SK-N-SH treated with all-trans-retinoic acid at 6 μM for 48 hours (cell line): ENCODE data around the gene CHID1.

ENCODE experiments used
- ATAC-seq: fragments of 200-7000 bp; cut with Tn5 transposase; 3 replicates; pipeline ENCODE4 v1.9.1; 2020; ENCODE audit warnings: mild to moderate bottlenecking, moderate library complexity
- BACH2 ChIP-seq: fragments of 250-450 bp; sonication (Bioruptor Pico); IDR thresholded peaks from 2 replicates; pipeline ENCODE4 v1.9.0; 2021; ENCODE audit warnings: mild to moderate bottlenecking, borderline replicate concordance
- GLIS3 ChIP-seq: fragments of 250-450 bp; sonication (Bioruptor Pico); IDR thresholded peaks from 2 replicates; pipeline ENCODE4 v1.5.0; 2020; ENCODE audit warnings: mild to moderate bottlenecking, moderate library complexity
- ISL1 ChIP-seq: fragments of 250-450 bp; sonication (Bioruptor Pico); IDR thresholded peaks from 2 replicates; pipeline ENCODE4 v2.1.2; 2022; ENCODE audit warnings: mild to moderate bottlenecking, moderate library complexity
- OSR1 ChIP-seq: fragments of 250-450 bp; sonication (Bioruptor Pico); IDR thresholded peaks from 2 replicates; pipeline ENCODE4 v1.8.0; 2022; ENCODE audit warnings: moderate library complexity, mild to moderate bottlenecking, inconsistent platforms
- RARB ChIP-seq: fragments of 250-450 bp; sonication (Bioruptor Pico); IDR thresholded peaks from 2 replicates; pipeline ENCODE4 v1.8.0; 2021; ENCODE audit warnings: mild to moderate bottlenecking, moderate library complexity
- SNAI2 ChIP-seq: fragments of 250-450 bp; sonication (Bioruptor Pico); IDR thresholded peaks from 2 replicates; pipeline ENCODE4 v1.5.0; 2020; ENCODE audit warnings: mild to moderate bottlenecking, moderate library complexity
- TCF4 ChIP-seq: fragments of 250-450 bp; sonication (Bioruptor Pico); IDR thresholded peaks from 2 replicates; pipeline ENCODE4 v1.8.0; 2021; ENCODE audit warnings: mild to moderate bottlenecking, moderate library complexity, borderline replicate concordance
- TOX ChIP-seq: fragments of 250-450 bp; sonication (Bioruptor Pico); IDR thresholded peaks from 2 replicates; pipeline ENCODE4 v1.8.0; 2021; ENCODE audit warnings: mild to moderate bottlenecking, moderate library complexity, borderline replicate concordance
- ZFP3 ChIP-seq: fragments of 250-450 bp; sonication (Bioruptor Pico); IDR thresholded peaks from 2 replicates; pipeline ENCODE4 v1.5.0; 2020; ENCODE audit warnings: mild to moderate bottlenecking, moderate library complexity
- ZFP30 ChIP-seq: fragments of 450-650 bp; formaldehyde crosslinking; IDR thresholded peaks from 2 replicates; pipeline ENCODE4 v1.5.0; 2022; ENCODE audit warnings: mild to moderate bottlenecking, moderate library complexity
- ZNF565 ChIP-seq: fragments of 450-650 bp; formaldehyde crosslinking; conservative IDR thresholded peaks from 2 replicates; pipeline ENCODE4 v1.5.0; 2020; ENCODE audit warnings: low read depth, mild to moderate bottlenecking, moderate library complexity
- TF ChIP-seq, protein P1 (sequence below): fragments of 250-450 bp; sonication (Bioruptor Pico); IDR thresholded peaks from 2 replicates; pipeline ENCODE4 v1.8.0; 2020; ENCODE audit warnings: mild to moderate bottlenecking, moderate library complexity, borderline replicate concordance
- TF ChIP-seq, protein P2 (sequence below): fragments of 250-450 bp; sonication (Bioruptor Pico); IDR thresholded peaks from 2 replicates; pipeline ENCODE4 v1.5.0; 2020; ENCODE audit warnings: mild to moderate bottlenecking, moderate library complexity
- TF ChIP-seq, protein P3 (sequence below): fragments of 250-450 bp; sonication (Bioruptor Pico); IDR thresholded peaks from 2 replicates; pipeline ENCODE4 v1.5.1; 2020; ENCODE audit warnings: low read depth, mild to moderate bottlenecking, moderate library complexity
- TF ChIP-seq, protein P4 (sequence below): fragments of 250-450 bp; sonication (Bioruptor Pico); IDR thresholded peaks from 2 replicates; pipeline ENCODE4 v1.8.0; 2021; ENCODE audit warnings: low read depth, mild to moderate bottlenecking, moderate library complexity, borderline replicate concordance
- TF ChIP-seq, protein P5 (sequence below): fragments of 250-450 bp; sonication (Bioruptor Pico); IDR thresholded peaks from 2 replicates; pipeline ENCODE4 v1.5.1; 2021; ENCODE audit warnings: mild to moderate bottlenecking, moderate library complexity

The CHID1 gene

DNA sequence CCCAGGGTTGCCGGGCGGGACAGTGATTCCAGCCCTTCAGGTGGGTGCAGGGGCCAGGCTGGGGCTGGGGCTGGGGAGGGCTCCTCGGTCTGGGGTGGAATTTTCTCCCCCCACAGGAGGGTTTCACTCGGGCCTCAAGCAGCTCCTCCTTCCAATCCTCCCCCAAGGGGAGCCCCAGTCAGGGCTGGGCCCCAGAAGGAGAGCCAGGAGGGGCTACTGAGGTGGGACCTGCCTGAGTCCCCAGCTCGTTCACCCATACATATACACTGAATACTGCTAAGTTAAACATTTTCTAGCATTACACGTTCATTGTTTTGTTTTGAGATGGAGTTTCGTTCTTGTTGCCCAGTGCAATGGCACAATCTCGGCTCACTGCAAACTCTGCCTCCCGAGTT is 84.4 kb downstream of the CHID1 start:
- ATAC-seq = no peak
- no peak for TF ChIP-seq BACH2 (CRISPR knock-in tag)
- TF ChIP-seq ZNF565 (CRISPR knock-in tag) = no peak
- TF ChIP-seq ISL1 = no peak
- TF ChIP-seq, protein P1, sequence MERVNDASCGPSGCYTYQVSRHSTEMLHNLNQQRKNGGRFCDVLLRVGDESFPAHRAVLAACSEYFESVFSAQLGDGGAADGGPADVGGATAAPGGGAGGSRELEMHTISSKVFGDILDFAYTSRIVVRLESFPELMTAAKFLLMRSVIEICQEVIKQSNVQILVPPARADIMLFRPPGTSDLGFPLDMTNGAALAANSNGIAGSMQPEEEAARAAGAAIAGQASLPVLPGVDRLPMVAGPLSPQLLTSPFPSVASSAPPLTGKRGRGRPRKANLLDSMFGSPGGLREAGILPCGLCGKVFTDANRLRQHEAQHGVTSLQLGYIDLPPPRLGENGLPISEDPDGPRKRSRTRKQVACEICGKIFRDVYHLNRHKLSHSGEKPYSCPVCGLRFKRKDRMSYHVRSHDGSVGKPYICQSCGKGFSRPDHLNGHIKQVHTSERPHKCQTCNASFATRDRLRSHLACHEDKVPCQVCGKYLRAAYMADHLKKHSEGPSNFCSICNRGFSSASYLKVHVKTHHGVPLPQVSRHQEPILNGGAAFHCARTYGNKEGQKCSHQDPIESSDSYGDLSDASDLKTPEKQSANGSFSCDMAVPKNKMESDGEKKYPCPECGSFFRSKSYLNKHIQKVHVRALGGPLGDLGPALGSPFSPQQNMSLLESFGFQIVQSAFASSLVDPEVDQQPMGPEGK (CRISPR knock-in tag) = no peak
- no peak for TF ChIP-seq TCF4 (CRISPR knock-in tag)
- TF ChIP-seq ZFP3 (CRISPR knock-in tag) = no peak
- TF ChIP-seq TOX = no peak
- TF ChIP-seq OSR1 (CRISPR knock-in tag) = no peak
- TF ChIP-seq, protein P2, sequence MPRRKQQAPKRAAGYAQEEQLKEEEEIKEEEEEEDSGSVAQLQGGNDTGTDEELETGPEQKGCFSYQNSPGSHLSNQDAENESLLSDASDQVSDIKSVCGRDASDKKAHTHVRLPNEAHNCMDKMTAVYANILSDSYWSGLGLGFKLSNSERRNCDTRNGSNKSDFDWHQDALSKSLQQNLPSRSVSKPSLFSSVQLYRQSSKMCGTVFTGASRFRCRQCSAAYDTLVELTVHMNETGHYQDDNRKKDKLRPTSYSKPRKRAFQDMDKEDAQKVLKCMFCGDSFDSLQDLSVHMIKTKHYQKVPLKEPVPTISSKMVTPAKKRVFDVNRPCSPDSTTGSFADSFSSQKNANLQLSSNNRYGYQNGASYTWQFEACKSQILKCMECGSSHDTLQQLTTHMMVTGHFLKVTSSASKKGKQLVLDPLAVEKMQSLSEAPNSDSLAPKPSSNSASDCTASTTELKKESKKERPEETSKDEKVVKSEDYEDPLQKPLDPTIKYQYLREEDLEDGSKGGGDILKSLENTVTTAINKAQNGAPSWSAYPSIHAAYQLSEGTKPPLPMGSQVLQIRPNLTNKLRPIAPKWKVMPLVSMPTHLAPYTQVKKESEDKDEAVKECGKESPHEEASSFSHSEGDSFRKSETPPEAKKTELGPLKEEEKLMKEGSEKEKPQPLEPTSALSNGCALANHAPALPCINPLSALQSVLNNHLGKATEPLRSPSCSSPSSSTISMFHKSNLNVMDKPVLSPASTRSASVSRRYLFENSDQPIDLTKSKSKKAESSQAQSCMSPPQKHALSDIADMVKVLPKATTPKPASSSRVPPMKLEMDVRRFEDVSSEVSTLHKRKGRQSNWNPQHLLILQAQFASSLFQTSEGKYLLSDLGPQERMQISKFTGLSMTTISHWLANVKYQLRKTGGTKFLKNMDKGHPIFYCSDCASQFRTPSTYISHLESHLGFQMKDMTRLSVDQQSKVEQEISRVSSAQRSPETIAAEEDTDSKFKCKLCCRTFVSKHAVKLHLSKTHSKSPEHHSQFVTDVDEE (CRISPR knock-in tag) = no peak
- TF ChIP-seq, protein P3, sequence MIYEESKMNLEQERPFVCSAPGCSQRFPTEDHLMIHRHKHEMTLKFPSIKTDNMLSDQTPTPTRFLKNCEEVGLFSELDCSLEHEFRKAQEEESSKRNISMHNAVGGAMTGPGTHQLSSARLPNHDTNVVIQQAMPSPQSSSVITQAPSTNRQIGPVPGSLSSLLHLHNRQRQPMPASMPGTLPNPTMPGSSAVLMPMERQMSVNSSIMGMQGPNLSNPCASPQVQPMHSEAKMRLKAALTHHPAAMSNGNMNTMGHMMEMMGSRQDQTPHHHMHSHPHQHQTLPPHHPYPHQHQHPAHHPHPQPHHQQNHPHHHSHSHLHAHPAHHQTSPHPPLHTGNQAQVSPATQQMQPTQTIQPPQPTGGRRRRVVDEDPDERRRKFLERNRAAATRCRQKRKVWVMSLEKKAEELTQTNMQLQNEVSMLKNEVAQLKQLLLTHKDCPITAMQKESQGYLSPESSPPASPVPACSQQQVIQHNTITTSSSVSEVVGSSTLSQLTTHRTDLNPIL (CRISPR knock-in tag) = no peak
- no peak for TF ChIP-seq ZFP30 (CRISPR knock-in tag)
- TF ChIP-seq, protein P4, sequence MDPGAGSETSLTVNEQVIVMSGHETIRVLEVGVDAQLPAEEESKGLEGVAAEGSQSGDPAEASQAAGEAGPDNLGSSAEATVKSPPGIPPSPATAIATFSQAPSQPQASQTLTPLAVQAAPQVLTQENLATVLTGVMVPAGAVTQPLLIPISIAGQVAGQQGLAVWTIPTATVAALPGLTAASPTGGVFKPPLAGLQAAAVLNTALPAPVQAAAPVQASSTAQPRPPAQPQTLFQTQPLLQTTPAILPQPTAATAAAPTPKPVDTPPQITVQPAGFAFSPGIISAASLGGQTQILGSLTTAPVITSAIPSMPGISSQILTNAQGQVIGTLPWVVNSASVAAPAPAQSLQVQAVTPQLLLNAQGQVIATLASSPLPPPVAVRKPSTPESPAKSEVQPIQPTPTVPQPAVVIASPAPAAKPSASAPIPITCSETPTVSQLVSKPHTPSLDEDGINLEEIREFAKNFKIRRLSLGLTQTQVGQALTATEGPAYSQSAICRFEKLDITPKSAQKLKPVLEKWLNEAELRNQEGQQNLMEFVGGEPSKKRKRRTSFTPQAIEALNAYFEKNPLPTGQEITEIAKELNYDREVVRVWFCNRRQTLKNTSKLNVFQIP (CRISPR knock-in tag) = no peak
- no peak for TF ChIP-seq GLIS3 (CRISPR knock-in tag)
- no peak for TF ChIP-seq SNAI2 (CRISPR knock-in tag)

DNA sequence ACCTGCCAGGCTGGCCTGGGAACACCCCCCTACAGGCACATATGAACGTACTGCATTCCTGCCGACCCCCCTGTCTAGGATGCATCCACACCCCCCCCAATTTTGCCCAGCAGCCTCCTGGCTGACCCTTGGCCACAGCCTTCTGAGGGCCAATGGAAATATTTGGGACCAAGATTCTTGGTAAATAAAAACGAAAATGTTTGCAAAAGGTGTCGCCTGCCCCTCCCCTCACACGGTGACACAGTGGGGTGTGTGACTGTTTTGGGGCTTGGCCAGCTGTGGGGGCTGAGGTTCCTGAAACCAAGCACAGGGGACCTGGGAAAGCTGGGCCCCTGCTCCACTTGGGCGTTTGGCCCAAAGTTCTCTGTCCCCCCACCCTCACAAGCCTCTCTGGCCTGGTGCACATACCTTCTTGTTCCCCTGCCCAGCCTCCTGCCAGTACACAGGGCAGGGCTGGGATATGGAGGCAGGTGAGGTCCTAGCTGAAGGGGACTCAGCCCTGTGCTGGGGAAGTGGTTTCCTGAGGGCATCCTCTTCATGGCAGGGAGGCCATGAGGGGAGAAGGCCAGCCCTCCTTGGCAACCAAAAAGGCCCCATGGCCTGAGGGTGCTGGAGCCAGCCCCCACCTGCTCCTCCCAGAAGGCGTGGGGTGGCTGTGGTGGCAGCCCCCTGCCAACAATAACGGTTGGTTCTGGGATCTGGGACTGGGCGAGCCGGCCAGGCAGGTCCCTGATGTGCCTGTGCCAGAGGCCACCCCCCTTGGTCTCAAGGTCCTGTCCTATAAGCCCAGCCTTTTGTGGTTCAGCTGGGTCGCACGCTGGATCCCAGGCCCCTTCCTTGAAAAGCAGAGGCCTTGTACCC is 85.0 kb downstream of the CHID1 start:
- ATAC-seq = no peak

More for the DNA sequence above, 85.0 kb downstream of the CHID1 start:
- TF ChIP-seq, protein P4 (CRISPR knock-in tag) = no peak
- TF ChIP-seq OSR1 (CRISPR knock-in tag) = no peak
- TF ChIP-seq BACH2 (CRISPR knock-in tag) = no peak
- no peak for TF ChIP-seq GLIS3 (CRISPR knock-in tag)
- no peak for TF ChIP-seq RARB (CRISPR knock-in tag)
- no peak for TF ChIP-seq ISL1
- TF ChIP-seq, protein P3 (CRISPR knock-in tag) = no peak
- TF ChIP-seq ZFP3 (CRISPR knock-in tag) = no peak
- TF ChIP-seq, protein P5, sequence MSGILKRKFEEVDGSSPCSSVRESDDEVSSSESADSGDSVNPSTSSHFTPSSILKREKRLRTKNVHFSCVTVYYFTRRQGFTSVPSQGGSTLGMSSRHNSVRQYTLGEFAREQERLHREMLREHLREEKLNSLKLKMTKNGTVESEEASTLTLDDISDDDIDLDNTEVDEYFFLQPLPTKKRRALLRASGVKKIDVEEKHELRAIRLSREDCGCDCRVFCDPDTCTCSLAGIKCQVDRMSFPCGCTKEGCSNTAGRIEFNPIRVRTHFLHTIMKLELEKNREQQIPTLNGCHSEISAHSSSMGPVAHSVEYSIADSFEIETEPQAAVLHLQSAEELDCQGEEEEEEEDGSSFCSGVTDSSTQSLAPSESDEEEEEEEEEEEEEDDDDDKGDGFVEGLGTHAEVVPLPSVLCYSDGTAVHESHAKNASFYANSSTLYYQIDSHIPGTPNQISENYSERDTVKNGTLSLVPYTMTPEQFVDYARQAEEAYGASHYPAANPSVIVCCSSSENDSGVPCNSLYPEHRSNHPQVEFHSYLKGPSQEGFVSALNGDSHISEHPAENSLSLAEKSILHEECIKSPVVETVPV = no peak
- TF ChIP-seq, protein P2 (CRISPR knock-in tag) = no peak
- TF ChIP-seq, all 23 proteins: peak for 0
